Measurements from ENCODE around the gene KDELR1.
A peak's percentile ranks its signal among the peaks of the same experiment; 100 is the strongest.

DNA sequence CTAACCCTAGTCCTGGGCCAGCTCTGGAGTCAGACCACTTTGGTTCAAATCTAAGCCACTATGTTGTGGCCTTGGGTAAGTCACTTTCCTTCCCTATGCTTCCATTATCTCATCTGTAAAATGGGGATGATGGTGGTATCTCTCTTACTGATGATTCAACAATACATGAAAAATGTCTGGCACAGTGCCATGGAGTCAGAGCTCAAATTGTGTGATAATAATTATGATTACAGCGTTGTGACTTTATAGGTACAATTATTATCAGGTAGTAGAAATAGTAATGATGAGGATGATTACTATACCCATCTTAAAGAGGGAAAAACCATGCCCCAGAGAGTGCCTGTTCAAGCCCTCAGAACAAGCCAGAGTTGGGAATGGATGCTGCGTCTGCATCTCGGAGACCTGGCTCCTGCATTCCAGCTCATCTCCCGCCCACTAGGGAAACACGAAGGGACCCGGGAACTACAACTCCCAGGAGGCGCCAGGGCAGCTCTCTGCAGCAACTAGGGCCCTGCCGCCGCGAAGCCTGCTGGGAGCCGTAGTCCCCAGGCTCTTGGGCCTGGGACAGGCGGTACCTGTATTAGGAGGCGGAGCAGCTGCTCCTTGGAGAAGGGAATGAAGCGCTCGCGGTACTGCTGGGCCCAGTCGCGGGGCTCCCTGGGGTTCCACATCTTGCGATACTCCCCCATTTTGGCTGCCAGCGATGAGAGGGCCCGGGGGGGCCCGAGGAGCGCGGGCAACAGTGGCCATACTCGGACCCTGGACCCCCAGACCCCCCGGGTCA, 28.4 kb downstream of the KDELR1 start:
- TF ChIP-seq, protein P1, sequence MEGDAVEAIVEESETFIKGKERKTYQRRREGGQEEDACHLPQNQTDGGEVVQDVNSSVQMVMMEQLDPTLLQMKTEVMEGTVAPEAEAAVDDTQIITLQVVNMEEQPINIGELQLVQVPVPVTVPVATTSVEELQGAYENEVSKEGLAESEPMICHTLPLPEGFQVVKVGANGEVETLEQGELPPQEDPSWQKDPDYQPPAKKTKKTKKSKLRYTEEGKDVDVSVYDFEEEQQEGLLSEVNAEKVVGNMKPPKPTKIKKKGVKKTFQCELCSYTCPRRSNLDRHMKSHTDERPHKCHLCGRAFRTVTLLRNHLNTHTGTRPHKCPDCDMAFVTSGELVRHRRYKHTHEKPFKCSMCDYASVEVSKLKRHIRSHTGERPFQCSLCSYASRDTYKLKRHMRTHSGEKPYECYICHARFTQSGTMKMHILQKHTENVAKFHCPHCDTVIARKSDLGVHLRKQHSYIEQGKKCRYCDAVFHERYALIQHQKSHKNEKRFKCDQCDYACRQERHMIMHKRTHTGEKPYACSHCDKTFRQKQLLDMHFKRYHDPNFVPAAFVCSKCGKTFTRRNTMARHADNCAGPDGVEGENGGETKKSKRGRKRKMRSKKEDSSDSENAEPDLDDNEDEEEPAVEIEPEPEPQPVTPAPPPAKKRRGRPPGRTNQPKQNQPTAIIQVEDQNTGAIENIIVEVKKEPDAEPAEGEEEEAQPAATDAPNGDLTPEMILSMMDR (IDR thresholded peaks at IDR 0.05) = peak in 3 of 6 experiments; percentile 2 to 30 (median 12)
- TF ChIP-seq POLR2A (IDR thresholded peaks at IDR 0.05) = peak in 1 of 2 donors; percentile 70
